Measurements from ENCODE around the gene EN2. TPM values are rescaled to one million over a fixed set of nuclear protein-coding genes. Genes with fewer than 3 reads are reported as not detected.
A peak's percentile ranks its signal among the peaks of the same experiment; 100 is the strongest.

Gene EN2
- polyA plus RNA-seq, 2 of the 4 experiments (the other 2 are of a cell fraction), result 0.53 to 0.54 TPM

GRCh38 chr7:155468785-155469148 is 10.8 kb downstream of the EN2 start:
- ChIA-PET CTCF (interaction anchor here (0.6 kb wide), 1 partner anchor 599 kb away, joined by 3 read pairs; no protein-coding TSS in a partner anchor), POLR2A (no interaction called here)
- no peak for ATAC-seq
- Histone ChIP-seq H3K4me2 (peak overlapping the region; percentile 72), H3K9me3 (no peaks in the 10 kb centered on the region), H3K4me1 (0 out of 3 replicates have a peak, but pooled peaks cover 4% of the 10 kb centered on the region), H3K27ac (no peak overlapping the region), H3K4me3 (no peak overlapping the region)
- TF ChIP-seq FOSL2 (IDR thresholded peaks at IDR 0.05) (no peak), FOSL2 (CRISPR knock-in tag; IDR thresholded peaks at IDR 0.05) (no peak), EHF (CRISPR knock-in tag; IDR thresholded peaks at IDR 0.05) (no peak), EP300 (IDR thresholded peaks at IDR 0.05) (no peak), FOSB (CRISPR knock-in tag; IDR thresholded peaks at IDR 0.05) (no peak), BHLHE40 (IDR thresholded peaks at IDR 0.05; ENCODE audit: low read depth, low read length) (no peak), CBX8 (IDR thresholded peaks at IDR 0.05) (no peak)
- WGBS (ENCODE audit: missing lambda C conversion rate), result 46% methylated on average over 10 of the region's 10 CpGs
- DNase-seq (ENCODE audit: low read depth in 1 of 2, low spot score in 1 of 2), result no peak
- no peak for FAIRE-seq

- no peak for TF ChIP-seq CTCF (IDR thresholded peaks at IDR 0.05)
- no peak for TF ChIP-seq HOXB13 (CRISPR knock-in tag; IDR thresholded peaks at IDR 0.05; ENCODE audit: low read depth)
- no peak for TF ChIP-seq RARB (CRISPR knock-in tag; IDR thresholded peaks at IDR 0.05)
- no peak for TF ChIP-seq FOSL2 (IDR thresholded peaks at IDR 0.05)
- TF ChIP-seq FOSL2 (CRISPR knock-in tag; IDR thresholded peaks at IDR 0.05), result no peak
- no peak for TF ChIP-seq NFE2L2 (conservative IDR thresholded peaks at IDR 0.05; ENCODE audit: low read length)
- no peak for TF ChIP-seq MAFK (IDR thresholded peaks at IDR 0.05; ENCODE audit: partially characterized antibody)
- TF ChIP-seq HMGXB4 (CRISPR knock-in tag; IDR thresholded peaks at IDR 0.05; ENCODE audit: borderline replicate concordance), result no peak
- TF ChIP-seq RCOR1 (IDR thresholded peaks at IDR 0.05; ENCODE audit: low read depth, low read length), result no peak
- TF ChIP-seq CHD2 (IDR thresholded peaks at IDR 0.05; ENCODE audit: low read length, partially characterized antibody), result no peak
- no peak for TF ChIP-seq FOSB (CRISPR knock-in tag; IDR thresholded peaks at IDR 0.05)
- Histone ChIP-seq H3K27ac (no peak overlapping the region), H3K4me1 (0 out of 3 replicates have a peak, but pooled peaks cover 4% of the 10 kb centered on the region), H3K4me3 (no peak overlapping the region), H3K4me2 (no peak overlapping the region), H3K9me3 (no peaks in the 10 kb centered on the region)
- DNase-seq (ENCODE audit: low read depth in 1 of 2, low spot score in 1 of 2), result no peak
- no peak for FAIRE-seq
- ChIA-PET POLR2A (no interaction called here), CTCF (interaction anchor here (0.6 to 1.9 kb wide), 3 partner anchors 129 to 600 kb away, joined by 3 to 4 read pairs (median 3); no protein-coding TSS in a partner anchor)
- 37% methylated on average over 12 of the region's 12 CpGs for WGBS (ENCODE audit: missing lambda C conversion rate)
- ATAC-seq, result no peak
Observed at GRCh38 chr7:155469311-155470185, 11.6 kb downstream of the EN2 start.

- Histone ChIP-seq H3K27ac (no peak overlapping the region), H3K4me2 (no peak overlapping the region), H3K4me1 (0 out of 3 replicates have a peak, but pooled peaks cover 4% of the 10 kb centered on the region), H3K9me3 (no peaks in the 10 kb centered on the region), H3K4me3 (no peak overlapping the region)
- DNase-seq (ENCODE audit: low read depth in 1 of 2, low spot score in 1 of 2), result no peak
- TF ChIP-seq RFX5 (IDR thresholded peaks at IDR 0.05) (no peak), CBX2 (IDR thresholded peaks at IDR 0.05; ENCODE audit: borderline replicate concordance, low read depth) (no peak), HDAC2 (IDR thresholded peaks at IDR 0.05) (no peak), HOXB5 (CRISPR knock-in tag; IDR thresholded peaks at IDR 0.05) (no peak), KDM1A (IDR thresholded peaks at IDR 0.05; ENCODE audit: low read depth) (no peak), CTCF (IDR thresholded peaks at IDR 0.05) (no peak), REST (IDR thresholded peaks at IDR 0.05) (no peak), BHLHE40 (IDR thresholded peaks at IDR 0.05; ENCODE audit: low read depth, low read length) (no peak), RCOR1 (IDR thresholded peaks at IDR 0.05; ENCODE audit: low read depth, low read length) (no peak), MAX (IDR thresholded peaks at IDR 0.05) (no peak), MAFK (IDR thresholded peaks at IDR 0.05; ENCODE audit: partially characterized antibody) (no peak)
- ChIA-PET POLR2A (no interaction called here), CTCF (interaction anchor here (1.1 to 1.9 kb wide), 2 partner anchors 129 to 543 kb away, joined by 3 to 4 read pairs; no protein-coding TSS in a partner anchor)
- ATAC-seq, result no peak
- FAIRE-seq, result no peak
- 48% methylated on average over 8 of the region's 8 CpGs for WGBS (ENCODE audit: missing lambda C conversion rate)
Observed at GRCh38 chr7:155470186-155470487, 12.2 kb downstream of the EN2 start.
